ENCODE measurements around the gene IQSEC1.

Gene IQSEC1

DNA sequence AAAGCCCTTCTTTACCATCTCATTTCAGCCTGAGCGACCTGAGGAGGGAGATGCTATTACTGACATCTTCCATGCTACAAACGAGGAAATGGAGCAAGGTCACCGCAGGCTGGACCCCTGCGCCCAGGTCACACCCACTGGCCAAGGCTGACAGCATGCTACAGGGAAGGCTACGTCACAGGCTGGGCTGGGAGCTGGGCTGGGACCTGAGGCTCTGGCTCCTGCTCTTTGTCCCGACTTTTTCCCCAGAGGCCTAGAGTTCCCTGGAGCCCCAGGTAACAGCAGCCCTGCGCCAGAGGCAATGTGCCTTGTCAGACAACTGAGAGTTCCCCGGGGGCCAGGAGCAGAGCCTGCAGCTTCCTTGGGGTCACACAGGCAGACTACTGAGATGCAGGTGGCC, 87.2 kb downstream of the IQSEC1 start:
- no peak for DNase-seq (ENCODE audit: low spot score)
- FAIRE-seq, result no peak

GRCh38 chr3:12985148-12985547, 88.1 kb downstream of the IQSEC1 start:
- DNase-seq (ENCODE audit: low spot score), result no peak
- no peak for FAIRE-seq

DNA sequence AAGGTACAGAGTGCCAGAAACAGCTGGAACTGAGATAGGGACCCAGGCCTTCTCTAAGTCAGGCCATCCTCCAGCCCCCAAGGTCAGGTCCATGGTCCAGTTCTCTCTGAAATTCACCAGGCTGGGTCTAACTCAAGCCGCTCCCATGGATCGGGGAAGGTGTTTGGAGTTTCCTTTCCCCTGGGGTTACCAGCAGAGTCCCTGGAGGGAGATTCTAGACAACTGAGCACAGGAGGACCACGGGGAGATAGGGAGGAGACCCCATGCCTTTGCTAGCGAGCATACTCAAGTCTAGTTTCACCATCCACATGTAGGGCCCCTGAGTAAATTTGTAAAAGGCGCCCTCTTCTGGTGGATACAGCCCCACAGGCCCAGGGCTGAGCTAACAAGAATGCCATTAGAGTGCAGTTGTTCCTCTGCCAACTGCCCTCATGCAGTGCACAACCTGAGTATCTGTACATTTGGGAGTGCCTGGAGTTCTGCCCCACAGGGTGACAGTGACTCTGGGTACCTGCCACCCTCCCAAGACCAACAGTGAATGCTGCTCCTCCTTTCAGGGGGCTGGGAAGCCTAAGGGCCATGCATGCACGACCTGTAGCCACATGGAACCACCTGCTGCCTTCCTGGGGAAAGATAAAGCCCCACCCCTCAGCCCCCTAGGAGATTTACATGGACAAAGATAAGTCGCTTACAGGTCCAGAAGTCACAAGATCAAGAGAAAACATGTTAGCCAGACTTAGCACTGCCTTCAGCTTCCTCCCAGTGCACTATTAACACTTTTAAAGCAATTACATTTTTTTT, 89.0 kb downstream of the IQSEC1 start:
- FAIRE-seq, result no peak
- DNase-seq (ENCODE audit: low spot score), result no peak

DNA sequence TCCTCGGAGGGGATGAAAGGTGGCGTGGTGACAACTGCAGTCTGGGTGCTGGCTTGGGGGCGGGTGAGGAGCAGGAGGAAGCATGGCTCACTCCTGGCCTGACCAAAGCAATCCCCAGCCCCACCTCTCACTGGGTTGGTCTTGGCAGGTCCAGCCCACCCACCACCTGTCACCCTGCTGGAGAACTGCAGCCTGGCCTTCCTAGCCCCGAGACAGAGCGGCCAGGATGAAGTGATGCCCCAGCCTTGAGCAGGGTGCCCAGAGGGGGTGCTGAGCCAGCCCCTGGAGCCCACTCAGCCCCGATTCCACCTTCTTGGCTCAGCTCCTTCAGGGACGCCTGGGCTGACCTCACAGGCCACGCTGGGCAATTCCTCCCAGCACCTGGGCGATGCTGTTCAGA, 89.9 kb downstream of the IQSEC1 start:
- no peak for FAIRE-seq
- DNase-seq (ENCODE audit: low spot score), result no peak

DNA sequence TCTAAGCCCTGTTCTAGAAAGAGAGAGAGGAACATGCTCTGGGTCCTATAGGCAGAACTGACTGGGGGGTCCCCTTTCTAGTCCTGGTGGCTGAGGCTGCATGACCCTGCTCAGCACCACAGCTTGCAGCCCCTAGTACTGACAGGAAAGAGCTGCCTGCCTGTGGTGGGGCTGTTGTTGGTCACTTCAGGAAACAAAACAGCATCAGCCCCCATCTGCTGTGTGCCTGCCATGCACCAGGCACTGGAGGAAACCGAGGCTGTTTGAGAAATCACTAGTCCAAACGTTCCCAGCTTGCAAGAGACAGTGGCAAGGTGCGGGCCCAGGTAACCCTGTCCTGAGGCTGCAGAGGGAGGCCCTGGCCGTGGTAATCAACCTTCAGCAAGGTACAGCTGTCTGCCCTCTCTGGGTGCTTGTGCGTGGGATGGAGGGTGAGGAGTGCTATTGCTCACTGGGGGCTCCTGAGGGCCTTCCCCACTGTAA, 90.6 kb downstream of the IQSEC1 start:
- DNase-seq (ENCODE audit: low spot score) (no peak), FAIRE-seq (no peak)

- FAIRE-seq (no peak), DNase-seq (ENCODE audit: low spot score) (no peak)
Measured at GRCh38 chr3:12981306-12982275, 91.6 kb downstream of the IQSEC1 start.

- no peak for FAIRE-seq
- DNase-seq (ENCODE audit: low spot score), result no peak
Measured at GRCh38 chr3:12980596-12981290, 92.5 kb downstream of the IQSEC1 start.

DNA sequence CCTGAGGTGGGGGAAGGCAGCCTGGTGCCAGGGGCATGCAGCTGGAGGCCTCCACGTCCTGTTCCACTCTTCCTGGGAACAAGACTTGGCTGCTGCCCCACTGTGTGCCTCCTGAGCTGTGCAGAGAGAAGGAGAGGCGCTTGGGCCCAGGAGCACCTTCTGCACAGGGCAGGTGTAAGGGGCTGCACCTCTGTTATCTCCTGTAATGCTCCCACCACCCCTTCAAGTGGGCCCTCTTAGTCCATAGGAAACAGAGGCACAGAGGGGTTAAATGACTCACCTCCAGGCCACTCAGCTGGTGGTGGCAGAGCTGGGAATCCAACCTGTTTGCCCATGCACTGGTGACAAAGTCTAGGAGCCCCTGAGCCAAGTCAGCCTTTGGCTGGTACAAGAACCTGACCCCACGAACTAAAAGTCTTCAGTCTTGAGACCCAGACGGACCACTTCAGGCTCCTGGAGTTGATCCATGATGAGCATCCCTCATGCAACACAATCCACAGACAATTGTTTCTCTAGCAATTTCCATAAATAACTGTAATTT, 93.2 kb downstream of the IQSEC1 start:
- FAIRE-seq, result no peak
- no peak for DNase-seq (ENCODE audit: low spot score)

DNA sequence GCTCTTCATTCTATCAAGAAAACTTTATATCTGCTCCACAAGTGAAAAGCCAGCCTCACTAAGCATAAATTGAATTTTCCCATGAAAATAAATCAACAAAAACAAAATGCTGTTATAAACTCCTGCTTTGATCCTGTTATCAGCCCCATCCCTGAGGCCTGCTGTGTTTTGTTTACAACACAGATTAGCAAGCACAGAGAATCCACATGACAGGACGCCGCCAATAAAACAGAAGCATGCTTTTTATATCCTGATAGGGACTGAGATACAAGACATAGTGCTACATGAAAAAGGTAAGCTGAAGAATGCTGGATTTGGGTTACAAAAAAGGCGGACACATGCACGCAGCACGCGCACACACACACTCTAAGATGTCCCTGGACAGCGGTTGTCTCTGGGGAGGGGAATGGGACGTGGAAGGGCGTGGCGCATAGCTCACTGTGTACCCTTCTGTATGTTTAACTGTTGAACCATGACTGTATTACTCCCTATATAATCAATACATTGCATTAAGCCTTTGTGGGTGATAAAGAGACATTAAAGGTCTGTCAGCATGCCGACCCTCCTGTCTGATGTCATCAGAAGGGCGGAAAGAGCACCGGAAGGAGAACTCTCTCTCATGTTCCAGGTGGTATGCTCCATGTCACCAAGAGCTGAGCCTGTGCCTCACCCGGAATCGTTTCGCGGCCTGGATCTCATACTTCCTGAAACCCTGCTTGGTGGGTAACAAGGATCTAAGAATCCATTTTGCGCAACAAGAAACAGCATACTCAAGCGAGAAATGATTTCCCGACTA, 93.9 kb downstream of the IQSEC1 start:
- FAIRE-seq, result no peak
- DNase-seq (ENCODE audit: low spot score), result no peak

GRCh38 chr3:12978682-12979081, 94.5 kb downstream of the IQSEC1 start:
- DNase-seq (ENCODE audit: low spot score) (no peak), FAIRE-seq (no peak)

- DNase-seq (ENCODE audit: low spot score), result no peak
- no peak for FAIRE-seq
Measured at GRCh38 chr3:12977117-12977808, 96.0 kb downstream of the IQSEC1 start.

DNA sequence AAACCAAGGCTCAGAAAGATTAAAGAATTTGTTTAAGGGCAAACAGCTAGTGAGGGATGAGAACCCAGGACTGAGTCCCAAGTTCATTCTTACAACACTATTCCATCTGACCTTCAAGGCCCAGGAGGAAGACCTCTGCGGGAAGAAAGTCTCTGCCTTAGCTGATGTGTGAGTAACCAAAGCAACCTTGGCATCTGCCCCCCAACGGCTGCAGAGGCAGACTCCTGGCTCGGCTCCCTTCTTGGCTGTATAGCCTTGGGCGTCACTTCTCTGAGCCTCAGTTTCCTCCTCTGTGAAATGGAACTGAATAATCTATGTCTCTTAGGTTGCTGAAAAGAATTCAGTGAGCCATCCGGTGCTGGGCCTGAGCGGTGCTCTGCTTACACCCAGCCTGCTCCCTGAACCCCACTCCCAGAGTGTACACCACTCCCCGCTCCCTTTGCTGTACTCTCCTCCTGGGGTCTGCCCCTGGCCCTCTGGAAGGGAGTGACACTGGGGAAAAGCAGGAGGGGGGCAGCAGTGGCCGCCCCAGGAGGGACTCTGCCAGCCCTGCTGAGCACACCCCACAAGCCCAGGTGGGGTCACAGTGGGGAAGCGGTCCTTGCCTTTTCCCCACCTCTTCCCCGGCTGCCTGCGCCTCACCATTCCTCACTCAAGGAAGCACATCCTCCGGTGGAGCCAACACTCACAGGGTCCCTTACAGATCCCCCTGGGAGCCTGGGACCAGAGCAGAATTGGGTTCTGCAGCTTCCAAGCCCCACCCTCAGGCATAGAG, 97.3 kb downstream of the IQSEC1 start:
- DNase-seq (ENCODE audit: low spot score), result no peak
- no peak for FAIRE-seq

DNA sequence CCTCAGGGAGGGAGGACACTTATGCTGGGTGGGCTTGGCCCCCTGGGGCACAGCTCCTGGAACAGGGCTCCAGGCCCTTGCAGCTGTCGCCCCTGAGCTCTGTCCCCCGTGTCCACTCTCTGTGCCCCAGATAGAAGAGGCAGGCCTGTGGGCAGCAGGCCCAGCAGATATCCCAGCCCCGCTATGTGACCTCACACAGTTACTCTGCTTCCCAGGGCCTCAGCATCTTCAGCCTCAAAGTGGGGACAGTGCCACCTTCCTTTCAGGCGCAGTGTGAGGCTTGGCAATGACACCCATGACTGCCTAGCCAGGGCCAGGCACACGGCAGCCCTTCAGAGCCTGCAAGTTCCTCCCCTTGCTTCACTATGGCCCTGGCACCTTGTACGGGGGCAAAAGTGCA, 98.4 kb downstream of the IQSEC1 start:
- FAIRE-seq, result no peak

GRCh38 chr3:12974334-12974733, 98.9 kb downstream of the IQSEC1 start:
- no peak for FAIRE-seq
- DNase-seq (ENCODE audit: low spot score), result no peak

More for the DNA sequence above, 98.4 kb downstream of the IQSEC1 start:
- no peak for DNase-seq (ENCODE audit: low spot score)

- FAIRE-seq (no peak), DNase-seq (ENCODE audit: low spot score) (no peak)
Measured at GRCh38 chr3:12973827-12974226, 99.4 kb downstream of the IQSEC1 start.

- no peak for FAIRE-seq
- DNase-seq (ENCODE audit: low spot score), result no peak
Measured at GRCh38 chr3:12972781-12973702, 100.2 kb downstream of the IQSEC1 start.

DNA sequence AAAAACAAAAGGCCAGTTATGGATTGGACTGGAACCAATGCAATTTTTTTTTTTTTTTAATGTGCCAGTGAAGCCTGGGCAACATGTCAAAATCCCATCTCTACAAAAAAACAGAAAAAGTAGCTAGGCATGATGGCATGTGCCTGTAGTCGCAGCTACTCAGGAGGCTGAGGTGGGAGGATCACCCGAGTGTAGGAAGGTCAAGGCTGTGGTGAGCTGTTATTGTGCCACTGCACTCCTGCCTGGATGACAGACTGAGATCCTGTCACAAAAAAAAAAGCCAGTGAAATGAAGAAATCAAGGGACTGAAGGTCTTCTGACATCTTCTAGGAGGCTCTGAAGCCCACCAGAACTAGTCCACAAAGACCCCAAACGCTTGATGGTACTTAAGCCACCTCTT, 101.2 kb downstream of the IQSEC1 start:
- DNase-seq (ENCODE audit: low spot score) (no peak), FAIRE-seq (no peak)

GRCh38 chr3:12970684-12971083, 102.5 kb downstream of the IQSEC1 start:
- DNase-seq (ENCODE audit: low spot score), result no peak
- FAIRE-seq, result no peak

All from RCC 7860 (cell line).